Measurements from ENCODE around the gene CFAP99. TPM values are rescaled to one million over a fixed set of nuclear protein-coding genes. Genes with fewer than 3 reads are reported as not detected.

Gene CFAP99
- polyA plus RNA-seq, 3 donors, result 0.15 to 0.27 TPM; not detected in 1

DNA sequence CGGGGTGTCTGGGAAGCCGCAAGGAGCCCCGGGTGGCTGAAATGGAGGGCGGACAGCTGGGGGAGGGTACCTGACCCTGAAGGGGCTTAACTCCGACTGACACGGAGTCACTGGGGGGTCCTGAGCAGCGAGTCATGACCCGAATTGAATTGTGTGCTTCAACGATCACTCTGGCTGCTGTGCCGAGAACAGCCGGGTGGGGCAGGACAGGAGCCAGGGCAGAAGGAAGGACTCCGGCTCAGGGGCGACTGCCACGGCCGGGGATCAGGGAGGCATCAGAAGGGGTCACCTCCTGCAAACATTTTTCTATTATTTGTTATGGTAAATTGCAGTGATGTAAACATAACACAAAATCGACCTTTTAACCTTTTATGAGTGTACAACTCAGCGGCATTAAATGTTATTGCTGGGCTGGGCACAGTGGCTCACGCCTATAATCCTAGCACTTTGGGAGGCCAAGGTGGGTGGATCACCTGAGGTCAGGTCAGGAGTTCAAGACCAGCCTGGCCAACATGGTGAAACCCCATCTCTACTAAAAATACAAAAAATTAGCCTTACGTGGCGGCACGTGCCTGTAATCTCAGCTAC lies 21.9 kb upstream of the CFAP99 start:
- no peak overlapping the region for H3K27ac ChIP-seq (ENCODE audit: low read depth in 1 of 2, low read length in 2 of 2)
- H3K4me3 Mint-ChIP-seq, result no peak overlapping the region
- WGBS (ENCODE audit: insufficient coverage), result 93% methylated on average over 17 of the region's 21 CpGs
- H3K4me1 ChIP-seq (ENCODE audit: control insufficient read depth in 1 of 2, insufficient read depth in 2 of 2, low read length in 2 of 2), result peaks cover 2 to 3% of the 10 kb centered on the region in 2 donors
- TF ChIP-seq, protein P1, sequence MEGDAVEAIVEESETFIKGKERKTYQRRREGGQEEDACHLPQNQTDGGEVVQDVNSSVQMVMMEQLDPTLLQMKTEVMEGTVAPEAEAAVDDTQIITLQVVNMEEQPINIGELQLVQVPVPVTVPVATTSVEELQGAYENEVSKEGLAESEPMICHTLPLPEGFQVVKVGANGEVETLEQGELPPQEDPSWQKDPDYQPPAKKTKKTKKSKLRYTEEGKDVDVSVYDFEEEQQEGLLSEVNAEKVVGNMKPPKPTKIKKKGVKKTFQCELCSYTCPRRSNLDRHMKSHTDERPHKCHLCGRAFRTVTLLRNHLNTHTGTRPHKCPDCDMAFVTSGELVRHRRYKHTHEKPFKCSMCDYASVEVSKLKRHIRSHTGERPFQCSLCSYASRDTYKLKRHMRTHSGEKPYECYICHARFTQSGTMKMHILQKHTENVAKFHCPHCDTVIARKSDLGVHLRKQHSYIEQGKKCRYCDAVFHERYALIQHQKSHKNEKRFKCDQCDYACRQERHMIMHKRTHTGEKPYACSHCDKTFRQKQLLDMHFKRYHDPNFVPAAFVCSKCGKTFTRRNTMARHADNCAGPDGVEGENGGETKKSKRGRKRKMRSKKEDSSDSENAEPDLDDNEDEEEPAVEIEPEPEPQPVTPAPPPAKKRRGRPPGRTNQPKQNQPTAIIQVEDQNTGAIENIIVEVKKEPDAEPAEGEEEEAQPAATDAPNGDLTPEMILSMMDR (IDR thresholded peaks at IDR 0.05), result no peak
- H3K27me3 ChIP-seq (ENCODE audit: control insufficient read depth in 2 of 2, insufficient read depth in 2 of 2, low read length in 2 of 2), result peaks cover 3 to 34% of the 10 kb centered on the region in 2 donors
- peaks cover 0 to 4% of the 10 kb centered on the region in 2 donors for H3K36me3 Mint-ChIP-seq
- no peak overlapping the region for H3K4me3 ChIP-seq (replicated peaks in 1 of 3; ENCODE audit: low read depth in 2 of 3, low read length in 3 of 3)
- intact Hi-C loops (cut with micrococcal nuclease), result no loop called here
- H2AFZ ChIP-seq (ENCODE audit: insufficient read depth, low read depth, low read length, poor library complexity, severe bottlenecking), result no peak overlapping the region
- peaks cover 8% of the 10 kb centered on the region for H4K20me1 ChIP-seq (ENCODE audit: insufficient read depth, low read length)
- H3K27ac Mint-ChIP-seq, result no peak overlapping the region
- no peaks in the 10 kb centered on the region for H3K9me3 ChIP-seq (replicated peaks in 1 of 2; ENCODE audit: control insufficient read depth in 1 of 2, insufficient read depth in 1 of 2, low read length in 2 of 2)
- no peak overlapping the region for H3K4me2 ChIP-seq (replicated peaks; ENCODE audit: extremely low read depth, low read length, poor library complexity, severe bottlenecking)
- H3K9ac ChIP-seq (ENCODE audit: insufficient read depth, low read length, poor library complexity, severe bottlenecking), result no peak overlapping the region
- no peak for DNase-seq
- peaks cover 0 to 2% (median 0%) of the 10 kb centered on the region in 7 donors for H3K9me3 Mint-ChIP-seq
- H3K36me3 ChIP-seq (replicated peaks in 1 of 2; ENCODE audit: control insufficient read depth in 1 of 2, insufficient read depth in 2 of 2, low read length in 2 of 2), result no peaks in the 10 kb centered on the region
- H3K79me2 ChIP-seq (ENCODE audit: insufficient read depth, low read length), result no peaks in the 10 kb centered on the region
- peaks cover 14% of the 10 kb centered on the region for H3K4me1 Mint-ChIP-seq
- H3K27me3 Mint-ChIP-seq (ENCODE audit: low read depth in 3 of 3), result peaks cover 30 to 47% (median 42%) of the 10 kb centered on the region in 3 donors

DNA sequence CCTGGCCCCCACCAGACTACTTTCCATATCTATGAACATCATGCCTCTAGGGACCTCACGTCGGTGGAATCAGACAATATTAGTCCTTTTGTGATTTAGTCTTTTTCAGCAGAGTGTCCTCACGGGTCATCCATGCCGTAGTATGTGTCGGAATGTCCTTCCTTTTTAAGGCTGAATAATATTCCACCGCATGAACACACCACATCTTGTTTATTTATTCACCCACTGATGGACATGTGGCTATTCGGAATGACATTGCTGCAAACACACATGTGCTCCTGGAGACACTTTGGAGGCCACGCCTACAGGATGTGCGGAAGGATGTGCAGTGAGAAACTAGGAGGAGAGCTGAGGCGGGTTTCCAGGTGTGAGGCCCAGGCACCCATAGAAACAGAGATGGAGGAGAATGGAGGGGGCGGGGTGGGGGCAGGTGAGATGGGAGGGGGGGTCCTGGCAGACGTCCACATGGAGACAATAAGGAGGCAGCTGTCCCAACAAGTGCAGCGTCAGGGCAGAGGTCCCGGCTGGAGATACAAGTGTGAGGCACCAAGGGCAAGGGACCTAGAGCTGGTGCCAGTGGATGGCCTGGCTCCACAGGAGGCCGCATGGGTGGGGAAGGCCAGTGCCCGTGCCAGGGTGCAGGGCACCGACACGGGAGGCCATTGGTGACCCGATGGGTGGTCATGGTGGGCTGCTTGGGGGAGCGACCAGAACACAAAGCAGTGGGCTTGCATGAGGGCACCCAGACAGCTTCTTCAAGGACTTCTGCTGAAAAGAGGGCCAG lies 21.0 kb upstream of the CFAP99 start:
- peaks cover 2 to 12% of the 10 kb centered on the region in 2 donors for H3K4me1 ChIP-seq (ENCODE audit: control insufficient read depth in 1 of 2, insufficient read depth in 2 of 2, low read length in 2 of 2)
- peaks cover 12% of the 10 kb centered on the region for H4K20me1 ChIP-seq (ENCODE audit: insufficient read depth, low read length)
- 94% methylated on average over 15 of the region's 20 CpGs for WGBS (ENCODE audit: insufficient coverage)
- no peak overlapping the region for H3K4me2 ChIP-seq (replicated peaks; ENCODE audit: extremely low read depth, low read length, poor library complexity, severe bottlenecking)
- no peaks in the 10 kb centered on the region for H3K9me3 ChIP-seq (replicated peaks in 1 of 2; ENCODE audit: control insufficient read depth in 1 of 2, insufficient read depth in 1 of 2, low read length in 2 of 2)
- no peak overlapping the region for H3K4me3 ChIP-seq (replicated peaks in 1 of 3; ENCODE audit: low read depth in 2 of 3, low read length in 3 of 3)
- Mint-ChIP-seq H3K27me3 (ENCODE audit: low read depth in 3 of 3) (peaks cover 33 to 49% (median 45%) of the 10 kb centered on the region in 3 donors), H3K36me3 (peaks cover 0 to 2% of the 10 kb centered on the region in 2 donors), H3K27ac (no peak overlapping the region), H3K4me3 (no peak overlapping the region), H3K4me1 (peaks cover 23% of the 10 kb centered on the region), H3K9me3 (peaks cover 0 to 3% (median 0%) of the 10 kb centered on the region in 7 donors)
- H3K9ac ChIP-seq (ENCODE audit: insufficient read depth, low read length, poor library complexity, severe bottlenecking), result no peak overlapping the region
- H2AFZ ChIP-seq (ENCODE audit: insufficient read depth, low read depth, low read length, poor library complexity, severe bottlenecking), result no peak overlapping the region
- no peak overlapping the region for H3K27ac ChIP-seq (ENCODE audit: low read depth in 1 of 2, low read length in 2 of 2)
- no peaks in the 10 kb centered on the region for H3K36me3 ChIP-seq (replicated peaks in 1 of 2; ENCODE audit: control insufficient read depth in 1 of 2, insufficient read depth in 2 of 2, low read length in 2 of 2)
- peaks cover 3 to 35% of the 10 kb centered on the region in 2 donors for H3K27me3 ChIP-seq (ENCODE audit: control insufficient read depth in 2 of 2, insufficient read depth in 2 of 2, low read length in 2 of 2)
- TF ChIP-seq, protein P1 (IDR thresholded peaks at IDR 0.05), result no peak
- intact Hi-C loops (cut with micrococcal nuclease), result no loop called here
- DNase-seq, result no peak
- H3K79me2 ChIP-seq (ENCODE audit: insufficient read depth, low read length), result no peaks in the 10 kb centered on the region
